A673 (cell line): ENCODE measurements around the gene CYP20A1. TPM values are rescaled to one million over a fixed set of nuclear protein-coding genes. Genes with fewer than 3 reads are reported as not detected.
"Not testable (repeated sequence)": the region's sequence is repeated elsewhere in the genome, so short reads cannot be mapped to it uniquely, and the experiment has no call there.

Experiments used
- BruUV-seq: library from RNA; stranded (reverse); fragments of 400-500 nt; replicated peaks from 2 replicates; lab custom pipeline; 2021; lab: Mats Ljungman, UMichigan
- CTCF ChIA-PET: fragments of 300-600 bp; sonication (Branson Sonifier 250); formaldehyde crosslinking; loops from one replicate; lab custom pipeline; 2022; ENCODE audit warnings: antibody characterized with exemption; lab: Charles Lee
- POLR2A ChIA-PET: fragments of 300-600 bp; sonication (Branson Sonifier 250); formaldehyde crosslinking; loops from one replicate; lab custom pipeline; 2022; ENCODE audit warnings: antibody characterized with exemption; ENCODE audit not compliant: low non-redundant PET; lab: Charles Lee
- DNase-seq: peaks from one replicate; pipeline ENCODE4 v3.0.0-alpha.2; 2015; ENCODE audit warnings: low spot score
- H3K27ac ChIP-seq: fragments of 200-600 bp; sonication (generic); 2 replicates; pipeline ENCODE4 v1.5.1; 2016; ENCODE audit warnings: mixed run types, low read depth, mild to moderate bottlenecking, mixed read lengths, antibody characterized with exemption, low read length; ENCODE audit not compliant: poor library complexity, severe bottlenecking
- H3K27me3 ChIP-seq: fragments of 200-600 bp; sonication (generic); replicated peaks from 2 replicates; pipeline ENCODE4 v1.6.1; 2017; ENCODE audit warnings: mixed run types, low read depth, mild to moderate bottlenecking, mixed read lengths, antibody characterized with exemption, low read length; ENCODE audit not compliant: insufficient read depth, poor library complexity
- H3K36me3 ChIP-seq: fragments of 200-600 bp; sonication (generic); 2 replicates; pipeline ENCODE4 v1.6.1; 2016; ENCODE audit warnings: mixed run types, mild to moderate bottlenecking, mixed read lengths, antibody characterized with exemption, low read length; ENCODE audit not compliant: insufficient read depth, poor library complexity, severe bottlenecking
- H3K4me1 ChIP-seq: fragments of 200-600 bp; sonication (generic); 2 replicates; pipeline ENCODE4 v1.6.1; 2017; ENCODE audit warnings: mixed run types, mild to moderate bottlenecking, mixed read lengths, antibody characterized with exemption, low read length; ENCODE audit not compliant: insufficient read depth, poor library complexity, severe bottlenecking
- H3K4me3 ChIP-seq: fragments of 200-600 bp; sonication (generic); 2 replicates; pipeline ENCODE4 v1.5.1; 2016; ENCODE audit warnings: low read depth, mixed run types, mild to moderate bottlenecking, mixed read lengths, low read length; ENCODE audit not compliant: poor library complexity, severe bottlenecking
- H3K9me3 ChIP-seq: fragments of 200-600 bp; sonication (generic); 2 replicates; pipeline ENCODE4 v1.6.1; 2016; ENCODE audit warnings: mixed run types, low read depth, mild to moderate bottlenecking, mixed read lengths, antibody characterized with exemption, low read length; ENCODE audit not compliant: poor library complexity, severe bottlenecking
- CTCF ChIP-seq: fragments of 300-800, 200-600 bp; sonication (generic); conservative IDR thresholded peaks from 2 replicates; pipeline ENCODE4 v1.5.1; 2017; ENCODE audit warnings: low read depth, mild to moderate bottlenecking, antibody characterized with exemption, low read length, moderate library complexity, mixed read lengths
- EZH2 ChIP-seq: fragments of 200-600 bp; sonication (generic); IDR thresholded peaks from 2 replicates; pipeline ENCODE4 v1.6.1; 2017; ENCODE audit warnings: borderline replicate concordance, low read depth, mild to moderate bottlenecking, mixed read lengths, antibody characterized with exemption, low read length; ENCODE audit not compliant: poor library complexity, severe bottlenecking
- intact Hi-C: fragments of 100-400 bp; cut with micrococcal nuclease; formaldehyde crosslinking; loops from one replicate; pipeline ENCODE4 v1.10.0; 2022; ENCODE audit not compliant: unreplicated experiment
- total RNA-seq: library from RNA; stranded (reverse); gene quantifications from 2 replicates; pipeline ENCODE4 v1.2.3, GENCODE V29; 2021

CYP20A1 gene
- total RNA-seq, 1 experiment from 2014 or later = 17.1 TPM

- no peak for DNase-seq
- Histone ChIP-seq H3K36me3 (peaks cover 3% of the 10 kb centered on the region), H3K4me3 (no peak overlapping the region), H3K4me1 (peaks cover 11% of the 10 kb centered on the region), H3K9me3 (no peaks in the 10 kb centered on the region), H3K27me3 (no peaks in the 10 kb centered on the region), H3K27ac (no peak overlapping the region)
- TF ChIP-seq CTCF (no peak), EZH2 (no peak)
- no TSS peak for BruUV-seq
- POLR2A ChIA-PET = no interaction called here
- intact Hi-C loops = no loop called here
- CTCF ChIA-PET = interaction anchor here (0.7 kb wide), 1 partner anchor 331 kb away, joined by 4 read pairs; no protein-coding TSS in a partner anchor
Measured at GRCh38 chr2:203242518-203242917, 3.7 kb downstream of the CYP20A1 start.

- POLR2A ChIA-PET = no interaction called here
- TF ChIP-seq EZH2 (no peak), CTCF (no peak)
- Histone ChIP-seq H3K9me3 (no peaks in the 10 kb centered on the region), H3K4me1 (no peaks in the 10 kb centered on the region), H3K27me3 (no peaks in the 10 kb centered on the region), H3K36me3 (peaks cover 3% of the 10 kb centered on the region), H3K4me3 (no peak overlapping the region), H3K27ac (no peak overlapping the region)
- intact Hi-C loops = no loop called here
- CTCF ChIA-PET = no interaction called here
- no TSS peak for BruUV-seq
- DNase-seq = no peak
Measured at GRCh38 chr2:203246646-203247045, 7.8 kb downstream of the CYP20A1 start.

- no peak overlapping the region for H3K4me3 ChIP-seq
- TF ChIP-seq EZH2 (no peak), CTCF (no peak)
- intact Hi-C loops = no loop called here
- no peak for DNase-seq
- no peaks in the 10 kb centered on the region for H3K4me1 ChIP-seq
- H3K27ac ChIP-seq = no peak overlapping the region
- POLR2A ChIA-PET = no interaction called here
- CTCF ChIA-PET = no interaction called here
- no peaks in the 10 kb centered on the region for H3K27me3 ChIP-seq
- peaks cover 17% of the 10 kb centered on the region for H3K36me3 ChIP-seq
- BruUV-seq = no TSS peak
- no peaks in the 10 kb centered on the region for H3K9me3 ChIP-seq
Measured at GRCh38 chr2:203252818-203253217, 14.0 kb downstream of the CYP20A1 start.

GRCh38 chr2:203253422-203254095, 14.7 kb downstream of the CYP20A1 start:
- BruUV-seq, H3K4me1 ChIP-seq, H3K27me3 ChIP-seq, POLR2A ChIA-PET, intact Hi-C loops, DNase-seq, H3K27ac ChIP-seq, H3K9me3 ChIP-seq, H3K4me3 ChIP-seq, CTCF ChIA-PET: not testable (repeated sequence)
- H3K36me3 ChIP-seq = peaks cover 17% of the 10 kb centered on the region
